ENCODE data around the gene GRIK2.

GRCh38 chr6:101683884-101684283 lies 290.4 kb downstream of the GRIK2 start:
- no peak for TF ChIP-seq EP300 (IDR thresholded peaks at IDR 0.05)
- TF ChIP-seq CTCF (IDR thresholded peaks at IDR 0.05): no peak
